A673 (cell line): Measurements from ENCODE around the gene GRID1.

Experiments
- EZH2 ChIP-seq: fragments of 200-600 bp; sonication (generic); IDR thresholded peaks from 2 replicates; pipeline ENCODE4 v1.6.1; 2017; ENCODE audit warnings: borderline replicate concordance, low read depth, mild to moderate bottlenecking, mixed read lengths, antibody characterized with exemption, low read length; ENCODE audit not compliant: poor library complexity, severe bottlenecking
- TF ChIP-seq, protein P1 (sequence below): fragments of 300-800, 200-600 bp; sonication (generic); conservative IDR thresholded peaks from 2 replicates; pipeline ENCODE4 v1.5.1; 2017; ENCODE audit warnings: low read depth, mild to moderate bottlenecking, antibody characterized with exemption, low read length, moderate library complexity, mixed read lengths

DNA sequence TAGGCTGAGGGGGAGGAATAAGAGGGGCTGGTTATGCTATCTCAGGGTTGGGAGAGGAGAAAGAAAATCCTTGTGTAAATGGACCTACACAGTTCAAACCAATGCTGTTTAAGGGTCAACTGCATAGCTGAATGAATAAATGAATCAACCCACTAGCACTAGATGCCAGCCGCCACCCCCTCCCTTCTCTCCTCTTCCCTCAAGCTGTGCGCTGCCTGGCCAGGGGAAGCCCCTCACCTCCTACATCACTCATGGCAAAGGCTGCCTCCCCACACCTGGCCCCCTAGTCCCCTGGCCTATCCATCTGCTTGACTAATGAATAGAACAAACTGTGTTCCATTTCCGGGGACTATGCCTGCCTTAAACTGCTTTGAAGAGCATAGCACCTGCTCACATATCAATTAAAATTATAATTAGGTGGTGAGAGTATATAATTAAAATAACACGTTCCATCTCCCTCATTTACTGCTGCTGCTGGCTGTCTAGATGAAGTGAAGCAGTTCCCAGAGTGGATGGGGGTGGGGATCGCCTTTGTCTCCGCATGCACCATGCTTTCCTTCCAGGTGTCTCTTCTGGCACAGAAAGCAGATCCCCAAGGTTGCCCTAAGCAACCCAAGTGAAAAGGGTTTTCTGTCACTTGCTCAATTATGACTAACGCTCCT is 32.6 kb downstream of the GRID1 start:
- TF ChIP-seq, protein P1, sequence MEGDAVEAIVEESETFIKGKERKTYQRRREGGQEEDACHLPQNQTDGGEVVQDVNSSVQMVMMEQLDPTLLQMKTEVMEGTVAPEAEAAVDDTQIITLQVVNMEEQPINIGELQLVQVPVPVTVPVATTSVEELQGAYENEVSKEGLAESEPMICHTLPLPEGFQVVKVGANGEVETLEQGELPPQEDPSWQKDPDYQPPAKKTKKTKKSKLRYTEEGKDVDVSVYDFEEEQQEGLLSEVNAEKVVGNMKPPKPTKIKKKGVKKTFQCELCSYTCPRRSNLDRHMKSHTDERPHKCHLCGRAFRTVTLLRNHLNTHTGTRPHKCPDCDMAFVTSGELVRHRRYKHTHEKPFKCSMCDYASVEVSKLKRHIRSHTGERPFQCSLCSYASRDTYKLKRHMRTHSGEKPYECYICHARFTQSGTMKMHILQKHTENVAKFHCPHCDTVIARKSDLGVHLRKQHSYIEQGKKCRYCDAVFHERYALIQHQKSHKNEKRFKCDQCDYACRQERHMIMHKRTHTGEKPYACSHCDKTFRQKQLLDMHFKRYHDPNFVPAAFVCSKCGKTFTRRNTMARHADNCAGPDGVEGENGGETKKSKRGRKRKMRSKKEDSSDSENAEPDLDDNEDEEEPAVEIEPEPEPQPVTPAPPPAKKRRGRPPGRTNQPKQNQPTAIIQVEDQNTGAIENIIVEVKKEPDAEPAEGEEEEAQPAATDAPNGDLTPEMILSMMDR, result no peak
- TF ChIP-seq EZH2, result no peak
